ENCODE measurements around the gene CDS2.

The CDS2 gene

GRCh38 chr20:5156675-5157448 lies 30.1 kb downstream of the CDS2 start:
- H3K4me3 ChIP-seq (replicated peaks; ENCODE audit: low read depth, low read length), result no peak overlapping the region
- DNase-seq (ENCODE audit: extremely low read depth, low read depth), result no peak
- no peak for TF ChIP-seq CTCF (IDR thresholded peaks at IDR 0.05; ENCODE audit: low read depth, low read length, missing control alignments)

DNA sequence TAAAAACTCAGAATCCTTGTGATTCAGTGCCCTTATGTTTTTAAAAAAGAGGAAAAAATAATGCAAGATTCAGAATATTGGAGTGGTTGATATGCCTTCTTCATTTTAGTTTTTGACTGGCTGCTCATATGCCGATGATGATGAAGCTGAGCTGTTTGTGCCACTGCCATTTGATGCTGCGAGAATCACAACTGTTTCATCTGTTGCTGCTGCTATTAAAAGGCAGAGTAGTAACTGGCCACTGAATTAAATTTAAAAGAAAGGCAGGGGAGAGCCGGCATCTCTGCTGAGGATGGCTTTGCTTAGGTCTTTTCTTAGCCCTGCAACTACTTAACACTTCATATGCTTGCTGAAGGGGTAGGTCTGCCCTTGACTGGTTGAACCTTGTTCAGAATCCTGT lies 33.1 kb downstream of the CDS2 start:
- H3K4me3 ChIP-seq (replicated peaks; ENCODE audit: low read depth, low read length), result no peak overlapping the region
- no peak for TF ChIP-seq CTCF (IDR thresholded peaks at IDR 0.05; ENCODE audit: low read depth, low read length, missing control alignments)
- no peak for DNase-seq (ENCODE audit: extremely low read depth, low read depth)

- no peak overlapping the region for H3K4me3 ChIP-seq (replicated peaks; ENCODE audit: low read depth, low read length)
- DNase-seq (ENCODE audit: extremely low read depth, low read depth), result no peak
- no peak for TF ChIP-seq CTCF (IDR thresholded peaks at IDR 0.05; ENCODE audit: low read depth, low read length, missing control alignments)
Observed at GRCh38 chr20:5160882-5161281, 34.1 kb downstream of the CDS2 start.

DNA sequence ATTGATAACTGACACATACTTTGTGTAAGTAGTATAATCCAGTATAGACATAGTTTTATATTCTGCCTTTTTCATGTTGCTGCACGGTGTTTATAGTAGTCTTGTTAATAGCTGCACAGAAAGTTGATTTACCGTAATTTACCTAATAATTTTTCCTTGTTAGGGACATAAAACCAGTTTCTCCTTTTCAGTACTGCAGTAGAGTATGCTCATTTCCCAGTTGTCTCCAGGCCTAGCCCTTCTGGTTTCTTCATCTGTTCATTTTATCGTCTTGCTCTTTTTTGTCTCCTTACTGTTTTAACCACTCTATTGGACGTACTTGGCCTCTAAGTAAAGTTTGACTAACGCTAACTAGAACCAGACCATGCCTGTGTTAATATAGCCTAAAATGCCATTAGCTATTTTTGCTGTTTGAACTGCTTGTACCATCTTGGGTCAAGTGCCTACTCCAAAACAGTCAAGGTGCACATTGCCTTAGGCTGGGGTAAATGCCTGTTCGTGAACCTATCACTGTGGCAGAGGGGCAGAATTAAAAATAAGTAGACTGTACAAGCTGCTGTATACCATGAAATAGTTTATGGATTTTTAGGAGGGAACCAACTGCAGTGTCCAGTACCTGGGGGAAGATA lies 34.8 kb downstream of the CDS2 start:
- DNase-seq (ENCODE audit: extremely low read depth, low read depth), result no peak
- no peak for TF ChIP-seq CTCF (IDR thresholded peaks at IDR 0.05; ENCODE audit: low read depth, low read length, missing control alignments)
- no peak overlapping the region for H3K4me3 ChIP-seq (replicated peaks; ENCODE audit: low read depth, low read length)

DNA sequence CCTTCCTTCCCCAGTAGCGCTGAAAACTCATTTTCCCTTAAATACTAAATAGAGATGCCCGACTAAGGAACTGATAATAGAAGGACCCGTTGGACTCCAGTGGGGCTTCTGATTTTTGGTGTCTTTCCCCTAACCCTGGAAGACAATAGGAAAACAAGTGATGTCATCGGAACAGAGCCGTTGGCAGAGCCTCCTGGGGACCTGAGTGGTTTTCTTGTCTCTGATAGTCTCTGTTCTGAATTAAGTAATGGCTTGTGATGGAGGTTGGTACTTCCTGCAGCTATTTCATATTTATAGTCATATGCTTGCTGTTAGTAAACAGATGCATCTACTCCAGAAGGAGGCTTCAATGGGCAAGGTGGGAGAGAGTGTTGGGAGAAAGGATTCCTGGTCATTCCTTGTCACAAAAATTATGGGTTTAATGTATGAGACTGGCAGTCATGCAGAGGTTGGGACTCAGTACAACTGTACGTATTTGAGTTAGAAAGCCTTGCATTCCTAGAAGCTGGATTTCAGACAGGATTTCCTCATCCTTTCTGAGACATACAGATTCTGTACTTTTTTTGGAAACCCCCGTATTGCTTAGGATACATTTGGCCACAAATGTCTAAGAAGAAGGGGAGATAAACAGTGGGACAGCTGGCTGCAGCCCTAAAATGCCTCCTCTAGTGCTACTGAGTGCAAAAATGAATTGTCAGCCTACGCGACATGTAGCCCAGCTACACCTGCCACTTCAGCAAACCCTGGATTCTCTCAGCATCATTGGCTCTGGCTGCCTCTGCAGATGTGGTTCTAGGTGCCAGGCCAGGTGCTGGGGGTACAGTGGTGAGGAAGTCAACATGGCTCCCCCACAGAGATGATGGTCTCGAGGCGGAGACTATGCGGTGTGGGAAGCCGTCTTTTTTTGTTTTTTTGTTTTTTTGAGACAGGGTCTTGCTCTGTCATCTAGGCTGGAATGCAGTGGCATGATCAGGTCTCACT lies 38.1 kb downstream of the CDS2 start:
- TF ChIP-seq CTCF (IDR thresholded peaks at IDR 0.05; ENCODE audit: low read depth, low read length, missing control alignments), result no peak
- DNase-seq (ENCODE audit: extremely low read depth, low read depth), result no peak
- no peak overlapping the region for H3K4me3 ChIP-seq (replicated peaks; ENCODE audit: low read depth, low read length)

DNA sequence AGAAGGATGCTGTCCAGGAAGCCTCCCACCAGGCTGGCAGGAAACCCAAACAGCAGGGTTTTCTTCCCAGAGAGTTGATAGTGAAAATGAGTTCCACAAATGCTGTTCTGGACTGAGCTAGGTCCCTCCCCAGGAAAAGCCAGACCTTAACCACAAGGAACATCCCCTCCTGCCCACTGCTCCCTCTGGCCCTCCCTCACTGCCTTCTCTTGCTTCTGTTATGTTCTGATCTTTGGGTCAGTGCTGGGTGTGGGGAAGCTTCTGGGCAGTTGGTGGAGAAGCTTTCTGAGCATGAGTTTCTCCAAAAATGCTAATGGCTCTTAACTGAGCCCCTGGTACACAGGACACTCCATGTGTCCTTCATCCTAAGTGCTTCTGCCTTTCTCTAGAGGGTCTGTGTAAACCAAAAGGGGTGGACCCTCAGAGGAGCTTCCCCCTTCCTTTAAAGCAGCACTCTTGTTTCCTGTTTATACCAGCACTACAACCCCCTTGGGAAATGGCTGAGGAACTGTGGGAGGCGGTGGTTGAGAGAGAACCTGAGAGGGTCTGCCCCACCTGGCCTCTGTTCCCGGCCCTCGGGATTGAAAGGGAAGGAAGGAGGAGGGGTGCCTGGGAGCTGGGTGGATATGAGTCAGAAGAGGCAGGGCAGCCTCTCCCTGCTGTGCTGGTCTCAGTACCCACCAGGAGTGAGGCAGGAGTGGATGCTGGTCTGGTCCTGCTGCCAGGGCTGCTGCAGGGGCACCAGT lies 42.0 kb downstream of the CDS2 start:
- no peak for TF ChIP-seq CTCF (IDR thresholded peaks at IDR 0.05; ENCODE audit: low read depth, low read length, missing control alignments)
- H3K4me3 ChIP-seq (replicated peaks; ENCODE audit: low read depth, low read length), result no peak overlapping the region
- DNase-seq (ENCODE audit: extremely low read depth, low read depth), result no peak
